NCI-H446 treated with DMSO at 0.1 percent for 48 hours (cell line): ENCODE results near the gene MYBPC2.

Experiments
- DNase-seq: peaks from one replicate; lab custom pipeline; 2025; lab: John Stamatoyannopoulos, UW

Gene MYBPC2

GRCh38 chr19:50481351-50482149 is 48.9 kb downstream of the MYBPC2 start:
- DNase-seq = no peak

GRCh38 chr19:50482271-50482855 is 49.7 kb downstream of the MYBPC2 start:
- no peak for DNase-seq

GRCh38 chr19:50482916-50483315 is 50.2 kb downstream of the MYBPC2 start:
- no peak for DNase-seq

GRCh38 chr19:50485284-50485955 is 52.7 kb downstream of the MYBPC2 start:
- no peak for DNase-seq

GRCh38 chr19:50486823-50487515 is 54.3 kb downstream of the MYBPC2 start:
- DNase-seq = no peak

- no peak for DNase-seq
Measured at GRCh38 chr19:50488389-50489194, 55.9 kb downstream of the MYBPC2 start.

- DNase-seq = no peak
Measured at GRCh38 chr19:50489461-50490011, 56.8 kb downstream of the MYBPC2 start.

GRCh38 chr19:50490411-50490811 is 57.7 kb downstream of the MYBPC2 start:
- no peak for DNase-seq

- no peak for DNase-seq
Measured at GRCh38 chr19:50490991-50491472, 58.3 kb downstream of the MYBPC2 start.

- DNase-seq = no peak
Measured at GRCh38 chr19:50492303-50493052, 59.8 kb downstream of the MYBPC2 start.

- DNase-seq = no peak
Measured at GRCh38 chr19:50493171-50493570, 60.5 kb downstream of the MYBPC2 start.

GRCh38 chr19:50494186-50495019 is 61.7 kb downstream of the MYBPC2 start:
- DNase-seq = no peak

GRCh38 chr19:50495020-50495531 is 62.4 kb downstream of the MYBPC2 start:
- no peak for DNase-seq

- no peak for DNase-seq
Measured at GRCh38 chr19:50496189-50497021, 63.7 kb downstream of the MYBPC2 start.

GRCh38 chr19:50497022-50497405 is 64.3 kb downstream of the MYBPC2 start:
- no peak for DNase-seq

- DNase-seq = no peak
Measured at GRCh38 chr19:50498219-50499056, 65.7 kb downstream of the MYBPC2 start.

- no peak for DNase-seq
Measured at GRCh38 chr19:50500060-50500752, 67.5 kb downstream of the MYBPC2 start.
